Keratinocyte (primary cell): ENCODE measurements around the gene HSP90AB1. TPM values are rescaled to one million over a fixed set of nuclear protein-coding genes. Genes with fewer than 3 reads are reported as not detected.

Experiments used
- DNase-seq: peaks from one replicate; pipeline ENCODE4 v3.0.0-alpha.2; 2011; ENCODE audit warnings: low read depth, missing footprints, low spot score
- FAIRE-seq: peaks from 2 replicates; lab custom pipeline; 2011; peaks lifted over from hg19 to GRCh38; lab: Jason Lieb, UNC
- H2AFZ ChIP-seq: 2 replicates; pipeline ENCODE4 v1.6.0; 2012; ENCODE audit warnings: low read length, control low read depth, inconsistent platforms; ENCODE audit not compliant: control insufficient read depth
- H3K27ac ChIP-seq: 2 replicates; pipeline ENCODE4 v1.5.1; 2011; ENCODE audit warnings: low read length; ENCODE audit not compliant: control insufficient read depth, insufficient read depth
- H3K27me3 ChIP-seq: 3 replicates; pipeline ENCODE4 v1.6.0; 2011; ENCODE audit warnings: low read length; ENCODE audit not compliant: control insufficient read depth, insufficient read depth; ENCODE audit errors: extremely low read depth
- H3K36me3 ChIP-seq, 2 experiments: 2 replicates in 1 of 2; 3 replicates in 1 of 2; pipeline ENCODE4 v1.5.1; 2011; ENCODE audit warnings: low read length in 2 of 2, mild to moderate bottlenecking in 1 of 2; ENCODE audit not compliant: control insufficient read depth in 2 of 2, insufficient read depth in 2 of 2; ENCODE audit errors: extremely low read depth in 1 of 2
- H3K4me1 ChIP-seq: 3 replicates; pipeline ENCODE4 v1.5.1; 2011; ENCODE audit warnings: low read length; ENCODE audit not compliant: control insufficient read depth, insufficient read depth; ENCODE audit errors: extremely low read depth
- H3K4me2 ChIP-seq: 3 replicates; pipeline ENCODE4 v1.6.0; 2011; ENCODE audit warnings: low read depth, low read length; ENCODE audit not compliant: control insufficient read depth, insufficient read depth; ENCODE audit errors: extremely low read depth
- H3K4me3 ChIP-seq, 3 experiments: fragments of 200-600 bp in 1 of 3; sonication (generic) in 1 of 3; 2 replicates in 2 of 3; 3 replicates in 1 of 3; pipeline ENCODE4 v1.5.1; 2011 to 2016; ENCODE audit warnings: low read length in 3 of 3, mild to moderate bottlenecking in 3 of 3, control low read depth in 2 of 3, inconsistent platforms in 1 of 3, low read depth in 1 of 3, mixed read lengths in 1 of 3, mixed run types in 1 of 3, moderate library complexity in 1 of 3; ENCODE audit not compliant: control insufficient read depth in 2 of 3, insufficient read depth in 2 of 3; ENCODE audit errors: extremely low read depth in 1 of 3
- H3K79me2 ChIP-seq: 2 replicates; pipeline ENCODE4 v1.6.0; 2012; ENCODE audit warnings: low read length; ENCODE audit not compliant: control insufficient read depth, insufficient read depth
- H3K9ac ChIP-seq: 3 replicates; pipeline ENCODE4 v1.6.0; 2011; ENCODE audit warnings: low read length; ENCODE audit not compliant: control insufficient read depth, insufficient read depth; ENCODE audit errors: extremely low read depth
- H3K9me1 ChIP-seq: 3 replicates; pipeline ENCODE4 v1.6.0; 2011; ENCODE audit warnings: low read length; ENCODE audit not compliant: control insufficient read depth, insufficient read depth; ENCODE audit errors: extremely low read depth
- H3K9me3 ChIP-seq: 2 replicates; pipeline ENCODE4 v1.5.1; 2012; ENCODE audit warnings: low read depth, low read length; ENCODE audit not compliant: control insufficient read depth
- H4K20me1 ChIP-seq: 3 replicates; pipeline ENCODE4 v1.6.0; 2011; ENCODE audit warnings: low read length; ENCODE audit not compliant: control insufficient read depth, insufficient read depth; ENCODE audit errors: extremely low read depth
- EZH2 ChIP-seq: IDR thresholded peaks from one replicate; pipeline ENCODE4 v1.6.1; 2012; ENCODE audit warnings: inconsistent platforms, mild to moderate bottlenecking, low read length, moderate library complexity
- dilution Hi-C: fragments of 300-500 bp; cut with MboI; formaldehyde crosslinking; loops from one replicate; pipeline ENCODE4 v1.7.0; 2020; ENCODE audit warnings: low sequenced_read_pairs; ENCODE audit not compliant: extremely low pct_ligation_motif_present
- polyA plus RNA-seq, 5 experiments: library from polyadenylated mRNA; depleted of rRNA in 3 of 5; stranded (reverse) in 3 of 5; stranded (forward) in 1 of 5; unstranded in 1 of 5; fragments of >200 nt; gene quantifications; 1 replicate in 1 of 5; 2 replicates in 3 of 5; 3 replicates in 1 of 5; pipeline versions ENCODE4 v1.2.1 to v1.2.3, GENCODE V29; 2011 to 2012; ENCODE audit warnings: missing spikeins in 2 of 5, low read depth in 1 of 5, low replicate concordance in 1 of 5
- TF ChIP-seq, protein P1 (sequence below), 3 experiments: IDR thresholded peaks in 1 of 3; conservative IDR thresholded peaks in 1 of 3; optimal IDR thresholded peaks in 1 of 3; 2 replicates in 2 of 3; 3 replicates in 1 of 3; pipeline versions ENCODE3 to v1.5.1; 2011; ENCODE audit warnings: low read length in 3 of 3, mild to moderate bottlenecking in 3 of 3, moderate library complexity in 2 of 3, control low read depth in 1 of 3, inconsistent platforms in 1 of 3; ENCODE audit not compliant: insufficient read depth in 2 of 3; ENCODE audit errors: extremely low read depth in 1 of 3

The HSP90AB1 gene
- polyA plus RNA-seq, 1 donor (not counting 4 experiments of a cell fraction or from before 2014, with no cell fraction given): 1,089 TPM

DNA sequence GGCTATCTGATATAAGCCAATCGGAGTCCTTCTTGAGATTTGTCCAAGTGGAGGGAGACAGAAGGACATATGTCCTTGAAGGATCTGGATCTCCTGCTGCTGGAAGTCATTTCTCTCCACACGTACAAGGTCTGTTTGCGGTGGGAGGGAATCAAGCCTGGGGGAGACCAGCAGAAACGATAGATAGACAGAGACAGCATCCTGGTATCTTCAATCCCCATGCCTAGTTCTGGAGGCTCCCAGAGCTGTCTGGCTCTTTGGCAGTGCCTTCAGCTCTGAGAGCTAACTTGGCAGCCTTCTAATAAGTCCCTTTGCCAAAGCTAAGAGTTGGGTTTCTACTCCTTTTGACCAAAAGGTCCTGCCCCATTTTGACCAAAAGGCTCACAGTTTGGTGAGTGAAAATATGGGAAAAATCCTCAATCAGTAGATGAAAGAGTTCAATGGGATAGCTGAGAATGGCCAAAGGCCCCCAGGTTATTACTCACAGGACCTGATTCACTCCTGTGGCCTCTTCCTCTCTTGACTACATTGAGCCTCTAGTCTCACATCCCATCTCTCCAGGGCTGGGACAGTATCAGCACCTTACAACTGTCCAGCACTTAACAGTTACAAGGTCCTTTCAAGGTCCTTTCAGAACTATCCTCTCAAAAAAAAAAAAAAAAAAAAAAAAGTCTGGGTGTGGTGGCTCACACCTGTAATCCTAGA is 45.9 kb downstream of the HSP90AB1 start:
- Histone ChIP-seq H3K27ac (no peak overlapping the region), H3K4me2 (no peak overlapping the region), H3K36me3 (no peaks in the 10 kb centered on the region), H4K20me1 (peaks cover 3% of the 10 kb centered on the region), H3K9ac (no peak overlapping the region), H3K4me1 (peaks cover 4% of the 10 kb centered on the region), H3K4me3 (no peak overlapping the region), H2AFZ (no peak overlapping the region), H3K79me2 (no peaks in the 10 kb centered on the region), H3K9me1 (no peaks in the 10 kb centered on the region), H3K9me3 (no peaks in the 10 kb centered on the region), H3K27me3 (peaks cover 59% of the 10 kb centered on the region)
- dilution Hi-C loops: no loop called here
- TF ChIP-seq, protein P1, sequence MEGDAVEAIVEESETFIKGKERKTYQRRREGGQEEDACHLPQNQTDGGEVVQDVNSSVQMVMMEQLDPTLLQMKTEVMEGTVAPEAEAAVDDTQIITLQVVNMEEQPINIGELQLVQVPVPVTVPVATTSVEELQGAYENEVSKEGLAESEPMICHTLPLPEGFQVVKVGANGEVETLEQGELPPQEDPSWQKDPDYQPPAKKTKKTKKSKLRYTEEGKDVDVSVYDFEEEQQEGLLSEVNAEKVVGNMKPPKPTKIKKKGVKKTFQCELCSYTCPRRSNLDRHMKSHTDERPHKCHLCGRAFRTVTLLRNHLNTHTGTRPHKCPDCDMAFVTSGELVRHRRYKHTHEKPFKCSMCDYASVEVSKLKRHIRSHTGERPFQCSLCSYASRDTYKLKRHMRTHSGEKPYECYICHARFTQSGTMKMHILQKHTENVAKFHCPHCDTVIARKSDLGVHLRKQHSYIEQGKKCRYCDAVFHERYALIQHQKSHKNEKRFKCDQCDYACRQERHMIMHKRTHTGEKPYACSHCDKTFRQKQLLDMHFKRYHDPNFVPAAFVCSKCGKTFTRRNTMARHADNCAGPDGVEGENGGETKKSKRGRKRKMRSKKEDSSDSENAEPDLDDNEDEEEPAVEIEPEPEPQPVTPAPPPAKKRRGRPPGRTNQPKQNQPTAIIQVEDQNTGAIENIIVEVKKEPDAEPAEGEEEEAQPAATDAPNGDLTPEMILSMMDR (optimal IDR thresholded peaks at IDR 0.05 in 1 of 3, IDR thresholded peaks at IDR 0.05 in 1 of 3, conservative IDR thresholded peaks at IDR 0.05 in 1 of 3; ENCODE audit: extremely low read depth in 1 of 3, insufficient read depth in 2 of 3, low read length in 3 of 3): no peak
- TF ChIP-seq EZH2: no peak
- no peak for FAIRE-seq
- no peak for DNase-seq

DNA sequence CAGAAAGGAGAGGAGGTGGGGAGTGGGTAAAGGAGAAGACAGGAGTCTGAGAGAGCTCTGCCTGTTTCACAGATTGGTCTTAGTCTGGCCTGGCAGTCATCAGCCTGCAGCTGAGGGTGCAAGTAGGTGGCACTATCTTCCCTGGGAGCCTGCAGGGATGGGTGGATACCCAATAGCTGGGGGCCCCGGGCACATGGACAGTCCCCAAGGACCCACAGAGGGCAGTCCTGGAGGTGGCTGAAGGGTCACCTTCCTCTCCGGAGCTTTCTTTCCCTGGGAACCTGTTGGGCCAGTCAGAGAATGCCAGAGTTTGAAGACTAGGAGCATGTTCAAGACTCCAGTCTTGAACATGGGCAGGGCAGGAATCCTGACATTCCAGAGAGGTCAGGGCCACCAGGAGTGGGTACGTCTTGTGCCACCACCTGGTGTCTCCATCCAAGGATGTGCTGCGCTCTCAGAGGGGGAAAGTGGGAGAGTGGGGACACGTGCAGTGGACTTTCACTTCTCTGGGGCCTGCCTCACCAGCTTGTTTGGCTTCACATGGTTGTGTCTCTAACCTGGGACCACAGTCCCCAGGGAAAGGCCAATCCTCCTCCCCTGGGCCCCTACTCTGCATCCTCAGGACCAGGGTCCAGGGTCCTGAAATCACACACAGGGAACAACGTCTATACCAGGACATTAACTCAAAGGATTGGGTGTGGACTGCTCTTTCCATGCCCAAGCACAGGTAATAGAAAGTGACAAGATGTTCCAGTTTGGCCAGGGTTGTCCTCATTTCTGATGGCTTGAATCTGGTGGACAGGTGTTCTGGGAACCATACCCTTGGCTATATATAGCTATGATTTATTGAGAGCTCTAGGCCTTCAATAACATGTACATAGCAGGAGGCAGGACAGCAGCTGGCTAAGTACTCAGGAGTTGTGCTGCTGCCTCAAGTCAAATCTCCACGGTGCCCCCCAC is 48.2 kb downstream of the HSP90AB1 start:
- Histone ChIP-seq H3K9me1 (no peaks in the 10 kb centered on the region), H2AFZ (no peak overlapping the region), H3K4me1 (peaks cover 7% of the 10 kb centered on the region), H4K20me1 (peaks cover 3% of the 10 kb centered on the region), H3K36me3 (peaks cover under 1 to 3% of the 10 kb centered on the region in 2 experiments), H3K79me2 (no peaks in the 10 kb centered on the region), H3K9me3 (no peaks in the 10 kb centered on the region), H3K9ac (no peak overlapping the region), H3K27me3 (peaks cover 54% of the 10 kb centered on the region), H3K4me2 (no peak overlapping the region), H3K27ac (no peak overlapping the region), H3K4me3 (no peak overlapping the region)
- dilution Hi-C loops: no loop called here
- TF ChIP-seq EZH2: peak; percentile 21
- TF ChIP-seq, protein P1 (optimal IDR thresholded peaks at IDR 0.05 in 1 of 3, IDR thresholded peaks at IDR 0.05 in 1 of 3, conservative IDR thresholded peaks at IDR 0.05 in 1 of 3; ENCODE audit: extremely low read depth in 1 of 3, insufficient read depth in 2 of 3, low read length in 3 of 3): no peak
- DNase-seq: no peak
- FAIRE-seq: no peak
